Ishikawa (cell line): Measurements from ENCODE around the gene SIAH2.

ENCODE experiments used
- CEBPB ChIP-seq: IDR thresholded peaks from 2 replicates; pipeline ENCODE4 v1.6.1; 2012
- CREB1 ChIP-seq: IDR thresholded peaks from 2 replicates; pipeline ENCODE4 v1.6.1; 2012; ENCODE audit warnings: low read depth
- EGR1 ChIP-seq: IDR thresholded peaks from 2 replicates; pipeline ENCODE4 v1.6.1; 2012
- EP300 ChIP-seq: IDR thresholded peaks from 2 replicates; pipeline ENCODE4 v1.6.1; 2012; ENCODE audit warnings: borderline replicate concordance
- FOXM1 ChIP-seq: IDR thresholded peaks from 2 replicates; pipeline ENCODE4 v1.6.1; 2012; ENCODE audit warnings: low read depth, borderline replicate concordance
- MAX ChIP-seq: IDR thresholded peaks from 2 replicates; pipeline ENCODE4 v1.6.1; 2012
- NFIC ChIP-seq: IDR thresholded peaks from 2 replicates; pipeline ENCODE4 v1.6.1; 2012
- RAD21 ChIP-seq: IDR thresholded peaks from 2 replicates; pipeline ENCODE4 v1.6.1; 2012; ENCODE audit warnings: low read depth
- REST ChIP-seq: IDR thresholded peaks from 2 replicates; pipeline ENCODE4 v1.6.1; 2012; ENCODE audit warnings: low read depth, mild to moderate bottlenecking
- TAF1 ChIP-seq: IDR thresholded peaks from 2 replicates; pipeline ENCODE4 v1.6.1; 2012; ENCODE audit warnings: low read depth, mild to moderate bottlenecking
- TCF12 ChIP-seq: IDR thresholded peaks from 2 replicates; pipeline ENCODE4 v1.6.1; 2012; ENCODE audit warnings: low read depth
- TEAD4 ChIP-seq: IDR thresholded peaks from 2 replicates; pipeline ENCODE4 v1.6.1; 2012
- USF1 ChIP-seq: IDR thresholded peaks from 2 replicates; pipeline ENCODE4 v1.6.1; 2012
- YY1 ChIP-seq: IDR thresholded peaks from 2 replicates; pipeline ENCODE4 v1.6.1; 2012; ENCODE audit warnings: low read depth
- ZBTB7A ChIP-seq: IDR thresholded peaks from 2 replicates; pipeline ENCODE4 v1.6.1; 2012; ENCODE audit warnings: low read depth

SIAH2 gene

GRCh38 chr3:150737874-150738679 lies 24.9 kb downstream of the SIAH2 start:
- peak; percentile 22; the same call in 1 of the 2 replicates for TF ChIP-seq MAX
- no peak for TF ChIP-seq CEBPB

GRCh38 chr3:150736903-150737832 lies 25.8 kb downstream of the SIAH2 start:
- TF ChIP-seq CEBPB (0 out of 2 replicates have a peak, but pooled peaks have one; percentile 2), YY1 (no peak), FOXM1 (no peak)

- TF ChIP-seq NFIC = no peak
- TF ChIP-seq TEAD4 = no peak
- no peak for TF ChIP-seq FOXM1
- no peak for TF ChIP-seq TAF1
- no peak for TF ChIP-seq EP300
- TF ChIP-seq USF1 = no peak
- TF ChIP-seq TCF12 = no peak
- no peak for TF ChIP-seq ZBTB7A
Measured at GRCh38 chr3:150736316-150736719, 26.7 kb downstream of the SIAH2 start.

- TF ChIP-seq MAX (no peak), FOXM1 (no peak), TEAD4 (no peak), EGR1 (no peak), TAF1 (no peak), NFIC (no peak), RAD21 (no peak), TCF12 (no peak), YY1 (no peak), EP300 (no peak)
Measured at GRCh38 chr3:150734795-150735119, 28.2 kb downstream of the SIAH2 start.

- TF ChIP-seq CEBPB = no peak
- TF ChIP-seq RAD21 = no peak
- TF ChIP-seq EP300 = no peak
- no peak for TF ChIP-seq TCF12
- TF ChIP-seq TEAD4 = no peak
- TF ChIP-seq TAF1 = no peak
- TF ChIP-seq REST = no peak
- no peak for TF ChIP-seq FOXM1
- no peak for TF ChIP-seq CREB1
- TF ChIP-seq ZBTB7A = no peak
- TF ChIP-seq USF1 = no peak
- no peak for TF ChIP-seq MAX
- no peak for TF ChIP-seq YY1
- no peak for TF ChIP-seq EGR1
- TF ChIP-seq NFIC = no peak
Measured at GRCh38 chr3:150733936-150734794, 28.8 kb downstream of the SIAH2 start.

GRCh38 chr3:150733373-150733935 lies 29.5 kb downstream of the SIAH2 start:
- TF ChIP-seq TCF12 = no peak
- TF ChIP-seq TAF1 = no peak
- TF ChIP-seq FOXM1 = no peak
- no peak for TF ChIP-seq EGR1
- no peak for TF ChIP-seq EP300
- TF ChIP-seq CEBPB = no peak
- TF ChIP-seq YY1 = no peak
- TF ChIP-seq MAX = no peak
- no peak for TF ChIP-seq ZBTB7A
- TF ChIP-seq TEAD4 = no peak
- TF ChIP-seq CREB1 = no peak
- TF ChIP-seq USF1 = no peak
- no peak for TF ChIP-seq NFIC
- TF ChIP-seq REST = no peak
- TF ChIP-seq RAD21 = no peak
